Measurements from ENCODE around the gene AKAP1.

Gene AKAP1

DNA sequence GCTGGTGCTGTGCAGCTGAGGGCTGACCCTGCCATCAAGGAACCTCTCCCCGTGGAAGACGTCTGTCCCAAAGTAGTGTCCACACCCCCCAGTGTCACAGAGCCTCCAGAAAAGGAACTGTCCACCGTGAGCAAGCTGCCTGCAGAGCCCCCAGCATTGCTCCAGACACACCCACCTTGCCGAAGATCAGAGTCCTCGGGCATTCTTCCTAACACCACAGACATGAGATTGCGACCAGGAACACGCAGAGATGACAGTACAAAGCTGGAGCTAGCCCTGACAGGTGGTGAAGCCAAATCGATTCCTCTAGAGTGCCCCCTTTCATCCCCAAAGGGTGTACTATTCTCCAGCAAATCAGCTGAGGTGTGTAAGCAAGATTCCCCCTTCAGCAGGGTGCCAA, 20.5 kb downstream of the AKAP1 start:
- DNase-seq (ENCODE audit: low read depth): no peak

DNA sequence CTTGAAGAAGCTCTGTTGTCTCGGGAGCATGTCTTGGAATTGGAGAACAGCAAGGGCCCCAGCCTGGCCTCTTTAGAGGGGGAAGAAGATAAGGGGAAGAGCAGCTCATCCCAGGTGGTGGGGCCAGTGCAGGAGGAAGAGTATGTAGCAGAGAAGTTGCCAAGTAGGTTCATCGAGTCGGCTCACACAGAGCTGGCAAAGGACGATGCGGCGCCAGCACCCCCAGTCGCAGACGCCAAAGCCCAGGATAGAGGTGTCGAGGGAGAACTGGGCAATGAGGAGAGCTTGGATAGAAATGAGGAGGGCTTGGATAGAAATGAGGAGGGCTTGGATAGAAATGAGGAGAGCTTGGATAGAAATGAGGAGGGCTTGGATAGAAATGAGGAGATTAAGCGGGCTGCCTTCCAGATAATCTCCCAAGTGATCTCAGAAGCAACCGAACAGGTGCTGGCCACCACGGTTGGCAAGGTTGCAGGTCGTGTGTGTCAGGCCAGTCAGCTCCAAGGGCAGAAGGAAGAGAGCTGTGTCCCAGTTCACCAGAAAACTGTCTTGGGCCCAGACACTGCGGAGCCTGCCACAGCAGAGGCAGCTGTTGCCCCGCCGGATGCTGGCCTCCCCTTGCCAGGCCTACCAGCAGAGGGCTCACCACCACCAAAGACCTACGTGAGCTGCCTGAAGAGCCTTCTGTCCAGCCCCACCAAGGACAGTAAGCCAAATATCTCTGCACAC, 21.2 kb downstream of the AKAP1 start:
- peak; percentile 9 for DNase-seq (ENCODE audit: low read depth)

DNA sequence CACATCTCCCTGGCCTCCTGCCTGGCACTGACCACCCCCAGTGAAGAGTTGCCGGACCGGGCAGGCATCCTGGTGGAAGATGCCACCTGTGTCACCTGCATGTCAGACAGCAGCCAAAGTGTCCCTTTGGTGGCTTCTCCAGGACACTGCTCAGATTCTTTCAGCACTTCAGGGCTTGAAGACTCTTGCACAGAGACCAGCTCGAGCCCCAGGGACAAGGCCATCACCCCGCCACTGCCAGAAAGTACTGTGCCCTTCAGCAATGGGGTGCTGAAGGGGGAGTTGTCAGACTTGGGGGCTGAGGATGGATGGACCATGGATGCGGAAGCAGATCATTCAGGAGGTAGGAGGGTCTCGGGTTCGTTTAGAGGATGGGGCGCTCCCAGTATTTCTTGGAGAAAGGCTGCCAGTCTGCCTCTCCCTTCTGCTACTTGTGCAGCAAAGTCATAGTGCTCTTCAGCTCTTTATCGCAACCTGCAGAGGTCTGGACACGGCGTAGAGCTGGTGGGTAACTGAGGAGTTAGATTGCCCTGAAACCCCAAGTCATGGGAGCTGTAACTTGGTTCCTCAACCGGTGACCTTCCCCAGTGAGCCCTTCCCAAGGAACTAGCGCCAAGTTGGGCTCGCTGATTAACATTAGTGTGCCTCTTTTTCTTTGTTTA, 21.9 kb downstream of the AKAP1 start:
- DNase-seq (ENCODE audit: low read depth): no peak

DNA sequence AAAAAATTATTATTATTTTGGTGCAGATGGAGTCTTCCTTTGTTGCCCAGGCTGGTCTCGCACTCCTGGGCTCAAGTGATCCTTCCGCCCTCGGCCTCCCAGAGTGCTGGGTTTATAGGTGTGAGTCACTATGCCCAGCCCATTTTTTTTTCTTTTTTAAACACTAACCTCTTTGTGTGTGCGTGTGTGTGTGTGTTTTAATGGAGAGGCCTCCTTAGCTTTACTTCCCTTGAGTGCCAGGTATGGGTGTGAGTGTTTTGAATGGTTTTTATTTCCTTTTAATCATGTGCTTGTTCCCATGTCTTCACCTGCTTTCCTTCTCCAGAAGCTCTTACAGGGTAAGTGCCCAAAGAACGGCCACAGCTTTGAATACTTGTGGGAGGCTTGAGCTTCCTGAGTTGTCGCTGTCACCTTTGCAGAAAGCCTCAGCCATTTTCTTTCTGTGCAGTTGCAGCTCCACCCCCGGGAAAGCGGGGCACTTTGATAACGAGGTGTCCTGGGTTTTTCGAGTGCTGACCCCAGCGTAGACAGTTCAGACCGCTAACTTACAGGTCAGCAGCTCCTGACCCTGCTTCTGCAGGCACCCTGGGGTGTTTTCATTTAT, 22.6 kb downstream of the AKAP1 start:
- DNase-seq (ENCODE audit: low read depth): peak; percentile 66

DNA sequence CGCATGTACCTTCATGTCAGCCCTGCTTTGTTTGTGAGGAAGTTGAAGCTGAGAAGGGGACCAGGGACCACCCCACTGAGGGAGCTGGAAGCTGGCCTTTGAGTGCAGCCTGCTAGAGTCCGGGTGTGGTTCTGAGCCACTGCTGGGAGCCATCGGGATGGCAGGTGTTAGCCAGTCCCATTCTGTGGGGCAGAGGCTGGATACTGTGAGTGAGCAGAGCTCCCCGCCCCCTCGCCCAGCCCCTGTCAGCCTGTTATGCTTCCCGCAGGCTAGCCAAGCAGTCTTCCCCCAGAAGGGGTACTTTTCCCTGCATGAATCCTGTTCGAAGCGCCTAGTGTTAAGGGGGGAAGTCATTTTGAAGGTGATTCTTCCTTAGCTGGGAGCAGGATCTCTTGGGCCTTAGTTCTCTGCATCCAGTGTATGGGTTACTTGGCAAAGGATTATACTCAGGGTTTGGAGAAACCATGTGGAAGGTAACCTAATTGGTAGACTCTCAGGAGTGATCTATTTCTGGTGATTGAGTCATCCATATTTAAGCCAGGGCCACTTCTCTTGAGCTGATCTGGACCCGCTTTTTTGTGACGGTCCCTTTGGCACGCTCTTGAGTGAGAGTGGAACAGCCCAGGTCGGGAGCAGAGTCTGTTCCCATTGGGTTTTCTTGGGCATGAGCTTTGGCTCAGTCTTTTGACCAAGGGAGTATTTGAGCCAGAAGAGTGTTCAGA, 23.8 kb downstream of the AKAP1 start:
- no peak for DNase-seq (ENCODE audit: low read depth)

DNA sequence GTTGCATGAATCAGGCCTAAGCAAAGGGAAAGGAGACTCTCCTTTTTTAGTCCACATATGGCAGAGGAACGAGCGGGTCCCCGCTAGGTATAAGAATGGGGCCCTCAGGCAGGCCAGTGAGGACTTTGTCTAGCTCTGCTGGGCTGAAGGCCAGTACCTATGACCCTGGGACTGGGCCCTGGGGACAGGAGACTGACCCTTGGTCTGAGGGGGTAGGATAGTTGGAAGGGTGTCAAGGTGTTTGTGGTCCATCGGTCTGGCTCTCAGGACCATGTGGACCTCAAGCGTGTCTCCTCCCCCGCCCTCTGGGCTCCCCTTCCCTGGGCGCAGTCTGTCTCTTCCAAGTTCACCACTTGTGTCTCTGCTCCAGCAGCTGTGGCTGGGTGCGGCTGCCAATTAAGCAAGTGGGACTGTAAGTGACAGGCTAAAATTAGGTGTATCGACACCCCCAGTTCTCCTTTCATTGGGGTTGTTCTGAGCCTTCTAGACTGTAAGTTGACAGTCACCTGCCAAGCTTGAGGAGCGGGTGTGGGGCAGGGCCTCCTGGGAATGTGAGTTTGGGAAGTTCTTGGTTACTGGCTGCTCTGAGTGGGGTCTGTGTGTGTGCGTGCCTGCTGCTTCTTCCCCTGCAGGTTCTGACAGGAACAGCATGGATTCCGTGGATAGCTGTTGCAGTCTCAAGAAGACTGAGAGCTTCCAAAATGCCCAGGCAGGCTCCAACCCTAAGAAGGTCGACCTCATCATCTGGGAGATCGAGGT, 24.5 kb downstream of the AKAP1 start:
- no peak for DNase-seq (ENCODE audit: low read depth)

DNA sequence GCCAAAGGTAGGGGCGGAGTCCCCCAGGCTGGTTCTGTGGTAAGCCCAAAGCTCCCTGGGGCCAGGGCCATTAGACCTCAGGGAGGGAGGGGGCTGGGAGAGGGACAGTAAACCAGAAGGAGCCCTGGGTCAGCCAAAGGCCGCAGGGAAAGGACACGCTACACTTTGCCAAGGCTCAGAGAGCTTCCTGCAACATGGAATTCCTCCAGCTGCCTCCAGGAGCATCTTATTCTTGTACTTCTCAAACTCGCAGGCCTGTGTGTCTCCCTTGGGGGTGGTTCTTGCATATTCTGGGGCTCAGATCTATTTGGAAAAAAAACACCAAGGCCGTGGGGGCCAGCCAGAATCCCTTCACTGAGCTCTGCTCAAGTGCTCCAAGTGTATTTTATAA, 25.1 kb downstream of the AKAP1 start:
- no peak for DNase-seq (ENCODE audit: low read depth)

DNA sequence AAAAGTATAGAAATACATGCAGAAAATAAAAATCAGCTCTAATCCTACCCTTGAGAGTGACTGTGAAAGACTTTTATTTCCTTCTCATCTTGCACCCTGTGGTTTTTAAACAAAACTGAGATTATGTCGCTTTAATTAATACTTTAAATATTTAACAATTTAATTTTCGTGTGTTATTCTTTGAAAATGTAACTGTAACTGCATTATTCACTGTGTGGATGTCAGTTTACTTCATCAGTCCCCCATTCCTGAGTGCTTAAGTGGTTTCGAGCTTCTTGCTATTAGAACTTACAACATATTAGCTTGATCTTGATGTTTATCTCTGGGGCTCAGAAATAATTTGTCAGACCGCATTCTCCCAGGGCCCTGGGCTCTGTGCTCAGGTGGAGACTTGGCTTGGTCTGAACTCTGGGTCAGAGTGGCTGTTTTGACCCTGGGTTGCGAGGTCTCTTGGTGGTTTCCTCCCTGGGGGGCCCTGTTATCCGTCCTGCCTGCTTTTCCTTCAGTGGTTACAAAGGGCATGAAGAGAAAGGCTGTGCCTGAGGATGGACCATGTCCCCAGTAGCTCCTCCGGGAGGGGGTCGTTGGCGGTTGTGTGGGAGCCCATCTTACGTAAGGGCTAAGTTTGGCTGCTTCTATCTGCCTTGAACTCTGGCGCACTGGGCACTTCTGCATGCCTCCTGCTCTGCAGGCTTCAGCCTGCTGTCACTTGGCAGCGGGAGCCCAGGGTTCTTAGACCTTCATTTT, 25.7 kb downstream of the AKAP1 start:
- peak; percentile 17 for DNase-seq (ENCODE audit: low read depth)

DNA sequence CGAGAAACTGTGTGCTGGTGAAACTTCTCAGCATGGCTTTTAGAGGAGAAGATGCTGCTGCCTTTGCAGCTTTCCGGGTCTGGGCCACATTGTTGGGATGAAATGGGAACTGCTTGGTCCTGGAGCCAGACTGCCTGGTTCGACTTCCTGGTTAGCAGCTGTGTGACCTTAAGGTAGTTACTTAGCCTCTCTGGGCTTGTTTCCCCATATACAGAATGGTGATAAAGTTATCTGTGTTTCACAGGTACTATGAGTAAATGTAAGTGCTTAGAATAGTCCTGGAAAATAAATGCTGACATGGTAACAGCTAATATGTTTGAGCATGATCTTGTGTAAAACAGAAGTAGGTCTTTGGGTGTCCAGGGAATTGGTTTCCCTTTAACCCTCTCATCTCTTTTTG, 26.3 kb downstream of the AKAP1 start:
- no peak for DNase-seq (ENCODE audit: low read depth)

DNA sequence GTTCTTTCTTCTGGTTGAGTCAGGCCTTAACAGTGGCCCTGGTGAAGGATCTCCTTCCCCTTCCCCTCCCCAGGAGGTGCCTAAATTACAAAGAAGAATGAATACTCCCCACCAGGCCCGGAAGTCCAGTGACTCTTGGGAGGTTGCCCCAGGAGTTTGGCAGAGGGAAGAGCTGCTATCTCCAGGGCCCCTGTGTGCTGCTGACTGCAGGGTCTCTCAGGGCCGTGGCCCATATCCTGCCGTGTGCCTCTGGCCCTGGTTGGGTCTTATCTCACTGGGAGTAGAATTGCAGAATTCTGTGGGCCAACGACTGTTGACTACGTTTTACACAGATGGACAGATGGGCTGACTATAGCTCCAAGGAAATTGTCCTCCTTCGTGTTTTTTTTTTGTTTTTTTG, 28.0 kb downstream of the AKAP1 start:
- no peak for DNase-seq (ENCODE audit: low read depth)

DNA sequence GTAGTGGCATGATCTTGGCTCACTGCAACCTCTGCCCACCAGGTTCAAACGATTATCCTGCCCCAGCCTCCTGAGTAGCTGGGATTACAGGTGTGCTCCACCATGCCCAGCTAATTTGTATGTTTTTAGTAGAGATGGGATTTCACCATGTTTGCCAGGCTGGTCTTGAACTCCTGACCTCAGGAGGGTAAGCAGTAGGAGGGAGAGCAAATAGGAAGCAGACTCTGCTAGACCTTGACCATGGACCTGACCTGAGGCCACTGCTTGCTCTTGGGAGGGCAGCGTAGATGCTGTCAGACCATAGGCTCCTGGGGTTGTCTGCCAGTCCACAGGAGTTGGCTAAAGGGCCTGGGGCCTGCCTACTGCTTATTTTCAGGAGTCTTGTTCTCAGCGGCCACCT, 28.6 kb downstream of the AKAP1 start:
- no peak for DNase-seq (ENCODE audit: low read depth)

DNA sequence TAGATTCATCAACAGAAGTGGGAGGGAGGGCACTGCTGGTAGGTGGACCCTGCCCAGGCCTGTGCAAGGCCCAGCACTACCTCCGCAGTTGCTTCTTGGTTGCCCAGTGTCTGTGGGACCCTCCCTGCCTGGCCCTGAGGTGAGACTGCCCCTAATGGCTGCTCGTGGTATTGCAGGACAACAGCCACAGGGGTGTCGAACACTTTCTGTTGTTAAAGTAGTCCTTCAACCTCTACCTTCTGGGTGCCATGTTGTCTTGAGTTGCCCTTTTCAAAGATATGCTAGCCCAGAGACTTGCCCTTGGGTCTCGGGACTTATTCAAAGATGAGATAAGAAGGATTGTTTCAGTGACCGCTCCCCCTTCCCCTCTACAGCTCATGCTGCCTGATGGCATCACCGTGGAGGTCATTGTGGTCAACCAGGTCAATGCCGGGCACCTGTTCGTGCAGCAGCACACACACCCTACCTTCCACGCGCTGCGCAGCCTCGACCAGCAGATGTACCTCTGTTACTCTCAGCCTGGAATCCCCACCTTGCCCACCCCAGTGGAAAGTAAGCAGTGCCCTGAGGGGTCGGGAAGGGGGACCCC, 29.1 kb downstream of the AKAP1 start:
- DNase-seq (ENCODE audit: low read depth): peak; percentile 36

DNA sequence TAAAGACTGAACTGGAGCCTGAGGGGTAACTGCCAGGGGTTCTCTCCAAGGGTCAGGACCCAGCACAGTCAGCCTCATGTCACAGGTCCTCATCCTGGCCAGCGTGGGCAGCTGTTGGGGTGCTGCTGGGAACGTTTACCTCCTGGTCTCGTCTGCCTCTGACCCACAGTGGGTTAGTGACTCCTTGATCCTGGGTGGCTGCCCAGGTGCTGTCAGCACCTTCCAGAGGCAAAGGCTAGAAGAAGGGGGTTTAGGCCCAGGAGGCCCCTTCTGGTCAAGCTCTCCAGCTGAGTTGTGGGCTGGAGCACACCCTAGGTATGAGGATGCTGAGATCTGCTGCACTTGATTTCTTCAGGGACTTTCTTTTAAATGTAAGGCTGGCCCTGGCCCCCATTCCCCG, 30.3 kb downstream of the AKAP1 start:
- no peak for DNase-seq (ENCODE audit: low read depth)

DNA sequence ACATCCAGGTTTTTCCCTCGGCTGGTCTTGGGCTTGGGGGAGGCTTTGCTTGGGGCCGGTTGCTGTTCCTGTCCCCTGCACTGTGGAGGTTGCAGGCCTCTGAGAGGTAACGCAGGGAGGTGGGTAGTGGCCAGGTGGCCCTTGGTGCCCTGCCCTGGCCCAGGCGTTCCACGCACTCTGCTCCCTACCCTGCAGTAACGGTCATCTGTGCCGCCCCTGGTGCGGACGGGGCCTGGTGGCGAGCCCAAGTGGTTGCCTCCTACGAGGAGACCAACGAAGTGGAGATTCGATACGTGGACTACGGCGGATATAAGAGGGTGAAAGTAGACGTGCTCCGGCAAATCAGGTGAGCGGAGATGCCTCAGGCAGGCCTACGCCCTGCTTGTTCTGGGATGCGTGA, 30.9 kb downstream of the AKAP1 start:
- DNase-seq (ENCODE audit: low read depth): no peak

DNA sequence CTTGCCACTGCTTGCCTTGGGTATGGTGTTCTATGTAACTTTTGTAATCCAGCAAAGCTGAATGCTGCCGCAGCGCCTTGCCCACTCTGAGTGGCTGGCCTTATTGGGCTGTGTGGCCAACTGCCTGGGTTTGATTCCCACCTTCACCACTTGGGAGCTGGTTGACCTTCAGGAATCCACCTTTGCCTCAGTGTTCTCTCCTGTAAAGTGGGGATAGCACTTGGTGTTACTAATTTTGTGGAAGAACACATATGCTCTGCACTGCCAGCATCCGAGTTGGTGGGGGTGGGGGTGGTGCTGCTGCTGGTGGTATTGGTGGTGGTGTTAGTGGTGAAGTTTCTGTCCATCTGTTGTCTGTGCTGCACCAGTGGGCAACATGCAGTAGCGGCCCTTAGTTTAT, 32.8 kb downstream of the AKAP1 start:
- no peak for DNase-seq (ENCODE audit: low read depth)

DNA sequence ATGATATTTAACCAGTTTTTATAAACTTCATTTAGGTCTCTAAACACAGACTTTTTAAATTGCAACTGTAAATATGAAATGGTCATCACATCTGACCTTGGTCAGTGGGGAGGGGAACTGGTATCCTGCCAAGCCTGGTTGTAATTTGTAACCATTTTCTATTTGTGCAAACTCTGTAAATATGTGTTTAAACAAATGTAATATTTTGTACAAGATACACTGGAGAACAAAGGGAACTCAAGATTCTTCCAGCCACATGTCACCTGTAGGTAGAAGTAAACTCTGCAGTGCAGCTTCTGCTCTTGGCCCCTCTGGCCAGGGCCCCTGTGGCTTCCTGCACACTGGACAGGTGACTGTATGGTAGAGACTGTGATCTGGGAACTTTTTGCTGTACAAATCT, 35.8 kb downstream of the AKAP1 start:
- no peak for DNase-seq (ENCODE audit: low read depth)

DNA sequence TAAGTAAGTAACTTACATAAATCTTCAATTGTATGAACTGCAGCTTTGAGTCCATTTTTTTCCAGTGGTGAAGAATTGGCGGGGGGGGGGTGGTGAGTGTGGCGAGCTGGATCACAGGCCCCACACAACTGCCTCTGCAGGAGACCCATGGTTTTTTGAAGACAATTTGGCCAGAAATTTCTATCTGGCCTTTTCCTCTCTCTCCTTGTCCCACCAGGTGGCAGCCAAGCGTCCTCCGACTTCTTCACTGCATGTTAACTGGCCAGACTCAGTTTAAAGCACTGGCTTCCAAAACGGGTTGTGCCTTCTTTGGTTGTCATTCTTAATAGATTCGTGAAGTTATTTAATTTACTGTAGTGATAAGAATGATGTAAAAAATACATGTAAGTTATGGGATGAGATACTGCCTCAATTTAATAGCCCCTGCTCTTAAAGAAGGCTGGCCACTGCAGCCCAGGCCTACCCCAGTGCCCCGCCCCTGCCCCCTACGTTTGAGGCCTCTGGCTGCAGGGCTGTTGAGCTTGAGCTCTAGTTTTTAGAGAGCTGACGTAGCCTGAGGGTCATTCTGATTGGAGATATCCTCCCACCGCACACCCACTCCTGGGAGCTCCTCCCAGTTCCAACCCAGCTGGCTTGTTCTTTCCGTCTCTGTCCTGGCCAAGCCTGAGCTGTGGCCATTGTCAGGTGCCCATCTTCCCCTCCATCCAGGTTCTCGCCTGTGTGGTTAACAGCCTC, 36.4 kb downstream of the AKAP1 start:
- peak; percentile 52 for DNase-seq (ENCODE audit: low read depth)

DNA sequence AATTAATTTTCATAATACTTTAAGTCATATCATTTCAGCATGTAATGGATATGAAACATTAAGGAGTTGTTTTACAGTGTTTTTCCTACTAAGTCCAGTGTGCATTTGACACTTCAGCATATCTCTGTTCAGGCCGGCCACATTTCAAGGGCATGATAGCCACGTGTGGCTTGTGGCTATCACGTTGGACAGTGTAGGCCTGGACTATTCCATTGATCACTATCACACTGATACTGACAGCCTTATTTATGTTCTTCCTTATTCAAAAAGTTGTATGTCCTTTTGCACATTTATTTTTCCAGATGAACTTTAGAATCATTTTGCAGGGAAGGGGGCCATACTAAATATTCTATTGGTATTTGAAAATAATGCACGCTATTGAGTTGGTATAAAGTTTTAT, 39.0 kb downstream of the AKAP1 start:
- no peak for DNase-seq (ENCODE audit: low read depth)

DNA sequence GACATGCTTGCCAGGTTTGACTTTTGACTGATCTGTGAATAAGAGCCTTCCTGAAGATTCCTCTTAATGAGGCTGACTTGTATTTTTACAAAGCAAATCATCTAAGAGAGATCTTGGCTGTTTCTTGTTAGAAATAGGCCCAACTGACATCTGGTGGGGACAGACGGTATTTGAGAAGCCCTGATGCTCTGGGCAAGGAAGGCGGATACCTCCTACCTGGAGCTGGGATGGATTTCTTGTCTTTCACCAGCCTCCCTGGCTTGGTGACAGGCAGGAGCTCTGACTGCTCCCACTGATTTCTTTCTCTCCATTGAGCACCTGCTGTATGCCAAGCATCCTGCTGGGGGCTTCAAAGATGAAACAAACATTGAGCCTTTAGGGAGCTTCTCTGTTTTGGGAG, 40.4 kb downstream of the AKAP1 start:
- no peak for DNase-seq (ENCODE audit: low read depth)

DNA sequence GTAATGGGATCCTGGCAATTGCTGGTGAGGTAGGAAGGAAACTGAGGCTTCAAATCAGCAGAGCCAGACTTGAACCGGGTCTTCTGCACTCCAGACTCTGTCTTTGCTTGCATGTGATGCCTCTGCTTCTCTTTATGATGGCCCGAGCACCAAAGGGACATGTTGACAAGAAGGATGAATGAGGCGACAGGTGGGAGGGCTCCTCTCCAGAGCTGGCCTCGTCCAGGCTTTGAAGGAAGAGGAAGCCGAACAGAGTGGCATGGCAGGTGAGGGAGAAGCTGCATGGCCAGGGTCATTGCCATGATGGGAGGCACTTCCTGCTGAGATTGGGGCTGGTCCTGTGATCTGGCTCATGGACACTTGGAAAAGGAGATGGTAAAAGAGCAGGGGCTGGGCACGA, 40.8 kb downstream of the AKAP1 start:
- no peak for DNase-seq (ENCODE audit: low read depth)

Measured in EH (cell line).